Adrenal gland (tissue), 12 donors: Measurements from ENCODE around the gene NPAS3. TPM values are rescaled to one million over a fixed set of nuclear protein-coding genes. Genes with fewer than 3 reads are reported as not detected.

Experiments
- DNase-seq, 7 donors: peaks; one replicate each; pipeline ENCODE4 v3.0.0-alpha.2; 2019 to 2020
- H3K27ac ChIP-seq, 5 donors: fragments of 200-600 bp; sonication (generic) in 4 of 5; 1 replicate in 3 of 5; 2 replicates in 2 of 5; pipeline versions ENCODE4 v1.5.1 to v1.8.0; 2016 to 2020; ENCODE audit warnings: mild to moderate bottlenecking in 1 of 5
- H3K27me3 ChIP-seq: fragments of 200-600 bp; 2 replicates; pipeline ENCODE4 v1.8.0; 2021
- H3K36me3 ChIP-seq, 2 donors: fragments of 200-600 bp; replicated peaks in 1 of 2; 1 replicate in 1 of 2; 2 replicates in 1 of 2; pipeline versions ENCODE4 v1.5.1 to v1.8.0; 2018 to 2022
- H3K4me1 ChIP-seq, 2 donors: fragments of 200-600 bp; replicated peaks in 1 of 2; 1 replicate in 1 of 2; 2 replicates in 1 of 2; pipeline versions ENCODE4 v1.5.1 to v1.8.0; 2018 to 2021
- H3K4me3 ChIP-seq, 4 donors: fragments of 200-600 bp; sonication (generic) in 3 of 4; one replicate each; pipeline ENCODE4 v1.5.1; 2016 to 2018
- H3K9me3 ChIP-seq, 3 donors: fragments of 200-600 bp; sonication (generic) in 1 of 3; replicated peaks in 1 of 3; 1 replicate in 2 of 3; 2 replicates in 1 of 3; pipeline versions ENCODE4 v1.5.1 to v1.8.0; 2016 to 2021
- POLR2A ChIP-seq, 2 donors: fragments of 450-650 bp; IDR thresholded peaks; one replicate each; pipeline ENCODE4 v1.6.1; 2017; ENCODE audit warnings: antibody characterized with exemption in 2 of 2, mild to moderate bottlenecking in 2 of 2, moderate library complexity in 1 of 2
- WGBS, 4 donors: extraction: QIAGEN DNeasy Blood & Tissue Kit in 2 of 4; methylation state at CpG; one replicate each; pipeline versions ENCODE4 v1.1.5 to v1.1.7; 2013 to 2017; 5-methylcytosine and 5-hydroxymethylcytosine counted together
- intact Hi-C, 2 donors: fragments of 100-400 bp; cut with DNase I; formaldehyde crosslinking; loops; one replicate each; pipeline versions ENCODE4 v1.14.1 to v1.15.0; 2022 to 2023
- polyA plus RNA-seq, 3 donors: library from polyadenylated mRNA; stranded (reverse); fragments of 200-250 nt in 2 of 3; fragments of 350-450 nt in 1 of 3; fragmentation: Illumina TruSeq in 1 of 3; extraction: RNeasy Lipid Tissue Mini Kit (QIAGEN cat#74804) in 1 of 3; gene quantifications; one replicate each; pipeline ENCODE4 v1.2.3, GENCODE V29; 2013 to 2014
- total RNA-seq, 9 donors: library from RNA; depleted of rRNA in 4 of 9; stranded (reverse); fragments of >200 nt in 4 of 9; fragments of 120-200 nt in 1 of 9; fragmentation: NEBNext Ultra II Directional in 1 of 9; extraction: Animal tissue kit (Norgen Biotek cat#: 25700) in 1 of 9; gene quantifications; one replicate each; pipeline versions ENCODE4 v1.1.0 to v1.2.4, GENCODE V29; 2013 to 2023
- TF ChIP-seq, protein P1 (sequence below), 6 experiments: fragments of 450-650 bp in 4 of 6; fragments of 200-600 bp in 2 of 6; sonication (generic) in 1 of 6; IDR thresholded peaks; 1 replicate in 5 of 6; 2 replicates in 1 of 6; pipeline versions ENCODE4 v1.5.1 to v1.8.0; 2016 to 2021; ENCODE audit warnings: antibody characterized with exemption in 6 of 6, mild to moderate bottlenecking in 2 of 6, moderate library complexity in 1 of 6
- donor health status: healthy with polysubstance abuse.
- donor health status: Bipolar disorder and iron deficiency.
- donor health status: DM: yes; HTN: yes; CAD: no.
- donor health status: DM: no; HTN: no; CAD: no.
- donor health status: DM: no; HTN: no; CAD: no.
- donor health status: DM: yes; HTN: yes; CAD: no.

The NPAS3 gene
- total and polyA plus RNA-seq, 12 donors: 0.36 to 7.5 (median 1.5) TPM

DNA sequence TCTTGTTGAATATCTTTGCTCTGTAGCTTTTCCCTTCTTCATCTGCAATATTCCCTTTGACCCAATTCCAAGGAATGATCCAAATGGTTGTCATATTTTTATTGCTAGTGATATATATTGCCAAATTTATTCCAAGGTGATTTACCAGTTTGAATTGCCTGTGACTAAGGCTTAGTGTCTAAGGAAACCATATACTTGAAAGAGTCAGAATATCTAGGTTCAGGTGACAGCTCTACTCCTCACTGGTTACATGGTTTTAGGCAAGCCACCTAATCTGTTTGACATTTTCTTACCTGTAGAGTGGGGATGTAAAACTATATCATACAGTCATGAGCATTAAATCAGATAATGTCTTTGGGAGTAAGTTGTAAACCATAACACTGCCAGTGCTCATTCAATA is 473.8 kb downstream of the NPAS3 start:
- no peak for DNase-seq
- no peak for TF ChIP-seq POLR2A (IDR thresholded peaks at IDR 0.05)
- TF ChIP-seq, protein P1, sequence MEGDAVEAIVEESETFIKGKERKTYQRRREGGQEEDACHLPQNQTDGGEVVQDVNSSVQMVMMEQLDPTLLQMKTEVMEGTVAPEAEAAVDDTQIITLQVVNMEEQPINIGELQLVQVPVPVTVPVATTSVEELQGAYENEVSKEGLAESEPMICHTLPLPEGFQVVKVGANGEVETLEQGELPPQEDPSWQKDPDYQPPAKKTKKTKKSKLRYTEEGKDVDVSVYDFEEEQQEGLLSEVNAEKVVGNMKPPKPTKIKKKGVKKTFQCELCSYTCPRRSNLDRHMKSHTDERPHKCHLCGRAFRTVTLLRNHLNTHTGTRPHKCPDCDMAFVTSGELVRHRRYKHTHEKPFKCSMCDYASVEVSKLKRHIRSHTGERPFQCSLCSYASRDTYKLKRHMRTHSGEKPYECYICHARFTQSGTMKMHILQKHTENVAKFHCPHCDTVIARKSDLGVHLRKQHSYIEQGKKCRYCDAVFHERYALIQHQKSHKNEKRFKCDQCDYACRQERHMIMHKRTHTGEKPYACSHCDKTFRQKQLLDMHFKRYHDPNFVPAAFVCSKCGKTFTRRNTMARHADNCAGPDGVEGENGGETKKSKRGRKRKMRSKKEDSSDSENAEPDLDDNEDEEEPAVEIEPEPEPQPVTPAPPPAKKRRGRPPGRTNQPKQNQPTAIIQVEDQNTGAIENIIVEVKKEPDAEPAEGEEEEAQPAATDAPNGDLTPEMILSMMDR (IDR thresholded peaks at IDR 0.05): no peak
- no peak overlapping the region for H3K4me3 ChIP-seq
- no peaks in the 10 kb centered on the region for H3K27me3 ChIP-seq
- H3K36me3 ChIP-seq: no peaks in the 10 kb centered on the region
- intact Hi-C loops: no loop called here
- H3K9me3 ChIP-seq: no peaks in the 10 kb centered on the region
- H3K4me1 ChIP-seq: no peaks in the 10 kb centered on the region
- H3K27ac ChIP-seq: no peak overlapping the region

DNA sequence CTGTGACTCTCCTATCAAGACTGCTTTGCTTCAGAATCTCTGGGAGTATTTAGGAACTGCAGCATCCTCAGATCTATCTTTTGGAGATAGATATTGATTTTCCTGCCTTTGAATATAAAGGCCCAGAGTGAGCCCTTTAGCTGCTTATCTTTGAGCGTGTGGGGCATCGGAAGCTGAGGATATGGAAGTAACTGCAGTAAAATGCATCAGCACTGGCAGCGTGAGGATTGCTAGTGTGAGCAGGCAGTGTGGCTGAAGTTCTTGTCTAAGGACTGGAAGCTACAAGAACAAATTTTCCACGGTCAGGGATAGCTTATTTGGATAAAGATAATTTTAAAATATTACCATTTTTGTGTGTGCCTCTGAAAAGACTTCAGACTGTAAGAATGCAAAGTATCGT is 474.7 kb downstream of the NPAS3 start:
- DNase-seq: no peak
- no peak overlapping the region for H3K27ac ChIP-seq
- H3K36me3 ChIP-seq: no peaks in the 10 kb centered on the region
- TF ChIP-seq POLR2A (IDR thresholded peaks at IDR 0.05): no peak
- TF ChIP-seq, protein P1 (IDR thresholded peaks at IDR 0.05): no peak
- intact Hi-C loops: no loop called here
- H3K4me3 ChIP-seq: no peak overlapping the region
- H3K27me3 ChIP-seq: no peaks in the 10 kb centered on the region
- 75 to 82% (median 78%) methylated on average over 5 of the region's 5 CpGs for WGBS, 4 donors
- H3K4me1 ChIP-seq: no peaks in the 10 kb centered on the region
- no peaks in the 10 kb centered on the region for H3K9me3 ChIP-seq

DNA sequence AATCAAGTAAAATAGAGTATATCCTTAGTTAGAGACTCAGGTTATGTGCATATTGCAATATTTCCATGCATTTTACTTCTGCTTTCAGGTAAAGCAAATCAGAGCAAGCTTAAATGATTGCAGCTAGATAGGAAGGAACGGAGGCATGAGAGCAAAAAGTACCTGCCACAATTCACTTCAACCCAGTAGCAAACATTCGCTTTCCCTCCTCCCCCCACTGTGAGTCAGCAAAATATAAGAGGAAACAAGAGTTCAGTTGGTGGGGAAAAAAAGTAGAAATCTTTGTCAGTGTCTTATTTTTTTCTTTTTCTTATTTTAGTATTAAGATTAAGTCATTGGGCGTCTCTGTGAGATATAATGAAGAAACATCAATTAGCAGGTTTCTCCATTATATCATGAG is 475.4 kb downstream of the NPAS3 start:
- WGBS, 4 donors: 72 to 76% (median 74%) methylated on average over 3 of the region's 3 CpGs
- no peak overlapping the region for H3K4me3 ChIP-seq
- intact Hi-C loops: no loop called here
- no peak overlapping the region for H3K27ac ChIP-seq
- no peaks in the 10 kb centered on the region for H3K36me3 ChIP-seq
- H3K9me3 ChIP-seq: no peaks in the 10 kb centered on the region
- TF ChIP-seq, protein P1 (IDR thresholded peaks at IDR 0.05): no peak
- no peak for TF ChIP-seq POLR2A (IDR thresholded peaks at IDR 0.05)
- DNase-seq: peak in 1 of 7 donors; percentile 11
- no peaks in the 10 kb centered on the region for H3K27me3 ChIP-seq
- no peaks in the 10 kb centered on the region for H3K4me1 ChIP-seq

- Histone ChIP-seq H3K9me3 (no peaks in the 10 kb centered on the region), H3K4me1 (peaks cover 0 to 5% of the 10 kb centered on the region in 2 donors), H3K4me3 (no peak overlapping the region), H3K27me3 (no peaks in the 10 kb centered on the region), H3K27ac (no peak overlapping the region), H3K36me3 (no peaks in the 10 kb centered on the region)
- 79 to 90% (median 87%) methylated on average over 1 of the region's 1 CpG for WGBS, 4 donors
- intact Hi-C loops: no loop called here
- DNase-seq: no peak
- TF ChIP-seq POLR2A (IDR thresholded peaks at IDR 0.05): no peak
- TF ChIP-seq, protein P1 (IDR thresholded peaks at IDR 0.05): no peak
Measured at GRCh38 chr14:33420051-33420627, 481.5 kb downstream of the NPAS3 start.
